IPS-NIHi11 (cell line): ENCODE data around the gene TIAM1.
A peak's percentile ranks its signal among the peaks of the same experiment; 100 is the strongest.

Source experiments
- DNase-seq: peaks from one replicate; pipeline ENCODE4 v3.0.0; 2012; ENCODE audit warnings: mixed read lengths, low spot score

TIAM1 gene

DNA sequence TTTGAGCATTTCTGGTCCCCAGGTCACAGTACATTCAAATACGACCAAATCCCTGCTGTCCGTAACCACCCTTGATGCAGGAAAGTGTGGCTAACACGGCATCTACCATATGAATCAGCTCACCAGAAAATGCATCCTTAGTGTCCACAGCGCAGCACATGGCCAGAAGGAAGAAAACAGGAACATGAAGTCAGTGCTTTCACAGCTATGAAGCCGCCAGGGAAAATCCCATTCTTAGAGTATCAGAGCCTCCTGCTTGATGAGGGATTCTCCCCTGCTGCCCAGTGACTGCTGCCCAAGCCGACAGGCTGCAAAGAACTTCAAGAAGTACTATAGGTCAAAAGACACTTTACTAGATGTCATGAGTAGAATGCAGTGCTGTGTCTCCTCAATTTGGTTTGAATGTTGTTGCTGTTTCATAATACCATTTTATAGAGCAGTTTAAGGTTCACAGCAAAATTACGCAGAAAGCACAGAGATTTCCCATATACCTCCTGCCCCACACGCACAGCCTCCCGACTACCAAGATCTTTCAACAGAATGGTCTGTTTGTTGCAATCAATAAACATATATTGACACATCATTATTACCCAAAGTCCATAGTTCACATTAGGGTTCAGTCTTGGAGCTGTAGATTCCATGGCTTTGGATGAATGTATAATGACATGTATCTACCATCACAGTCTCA is 14.5 kb downstream of the TIAM1 start:
- DNase-seq, result no peak

DNA sequence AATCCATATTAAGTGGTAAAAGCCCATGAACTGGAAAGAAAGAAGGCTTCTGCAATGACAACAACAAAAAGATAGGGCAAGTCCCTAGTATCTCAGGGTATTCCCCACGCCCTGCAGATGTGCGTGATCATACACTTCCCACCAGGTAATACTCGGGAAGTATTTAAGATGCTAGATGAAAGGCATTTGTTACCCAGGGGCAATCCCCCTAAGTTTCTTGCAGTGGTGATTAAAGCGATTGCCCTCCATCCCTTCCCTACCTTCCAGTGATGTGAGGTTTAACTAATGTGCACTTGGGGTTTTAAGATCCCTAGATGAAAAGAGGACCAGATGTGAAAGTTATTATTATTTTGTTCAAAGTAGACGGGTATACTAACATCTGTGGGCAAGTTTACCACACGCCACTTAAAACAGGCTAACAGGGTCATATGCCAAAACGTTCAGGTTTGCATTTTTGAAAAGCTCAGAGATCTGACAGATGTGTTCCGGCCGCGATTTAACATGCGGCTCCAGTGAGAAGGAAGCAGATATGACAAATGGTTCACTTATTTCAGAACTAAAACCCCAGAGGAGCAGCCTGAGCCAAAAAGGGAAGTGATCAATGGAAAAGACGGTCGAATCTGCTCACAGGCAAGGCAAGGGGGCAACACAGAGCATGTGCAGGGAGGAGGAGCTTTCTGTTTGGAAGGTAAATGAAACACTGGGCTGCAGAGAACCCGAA is 17.4 kb downstream of the TIAM1 start:
- no peak for DNase-seq

GRCh38 chr21:31318971-31319370 is 25.1 kb downstream of the TIAM1 start:
- DNase-seq, result no peak

DNA sequence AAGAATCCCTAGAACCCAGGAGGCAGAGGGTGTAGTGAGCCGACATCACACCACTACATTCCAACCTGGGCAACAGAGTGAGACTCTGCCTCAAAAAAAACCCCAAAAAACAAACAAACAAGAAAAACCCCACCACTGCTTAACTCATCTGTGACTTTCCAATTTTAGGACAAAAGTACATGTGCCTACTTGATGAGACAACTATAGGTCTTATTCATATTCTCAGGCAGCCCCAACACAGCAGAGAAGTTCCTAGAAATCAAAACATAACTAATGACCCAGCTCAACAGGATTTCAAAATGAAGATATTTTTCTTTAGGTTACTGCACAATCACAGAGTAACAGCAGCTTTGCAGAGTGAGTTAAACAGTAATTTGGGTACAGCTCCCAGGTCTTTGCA is 26.4 kb downstream of the TIAM1 start:
- no peak for DNase-seq

DNA sequence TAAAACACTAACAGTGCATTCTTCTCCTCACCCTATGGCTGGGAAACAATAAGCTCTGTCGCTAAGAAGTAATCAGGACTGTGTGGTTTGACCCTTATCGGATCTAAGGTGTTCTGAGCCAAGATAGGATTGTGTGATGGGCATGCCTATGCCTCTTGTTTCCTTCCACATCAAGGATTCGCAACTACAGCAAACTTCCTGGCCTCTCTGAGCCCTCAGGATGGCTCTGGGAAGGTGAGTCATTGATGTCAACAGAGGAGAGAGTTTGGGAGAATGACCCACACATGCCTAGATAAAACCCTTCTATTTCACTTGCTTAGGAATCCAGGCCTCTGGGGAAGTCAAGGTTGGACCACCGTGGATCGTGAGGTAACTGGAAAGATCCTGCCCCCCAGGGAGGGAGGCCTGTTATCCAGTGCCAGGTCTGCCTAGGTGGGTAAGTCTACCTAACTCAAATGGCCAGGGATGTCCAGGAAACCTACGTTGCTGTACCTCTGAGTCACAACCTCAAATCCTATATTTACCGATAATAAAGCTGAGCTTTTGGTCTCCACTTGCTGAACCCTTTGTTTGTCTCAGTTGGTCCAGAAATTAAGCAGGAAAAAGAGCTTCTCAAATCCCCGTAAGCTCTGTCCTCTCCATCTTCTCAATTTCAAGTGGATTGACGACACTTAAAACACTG is 27.4 kb downstream of the TIAM1 start:
- DNase-seq, result no peak

- DNase-seq, result no peak
Measured at GRCh38 chr21:31316072-31316471, 28.0 kb downstream of the TIAM1 start.

DNA sequence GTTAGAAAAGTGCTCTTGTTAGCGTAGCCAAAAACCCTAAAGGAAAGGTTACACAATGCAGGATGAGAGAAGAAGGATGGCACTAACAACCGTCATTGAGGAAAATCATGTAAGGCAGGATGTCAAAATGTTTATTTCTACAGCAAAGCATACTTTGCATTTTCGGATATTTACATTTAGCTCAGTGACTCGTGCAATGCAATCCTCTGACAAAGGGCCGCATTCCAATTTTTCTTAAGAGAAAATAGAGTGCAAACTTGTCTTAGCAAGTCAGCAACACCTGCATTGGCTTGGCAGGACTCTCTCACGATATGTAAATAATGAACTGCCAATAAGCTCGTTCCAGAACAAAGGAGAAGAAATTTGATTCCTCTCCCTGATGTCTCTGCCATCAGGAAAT is 33.3 kb downstream of the TIAM1 start:
- DNase-seq, result no peak

DNA sequence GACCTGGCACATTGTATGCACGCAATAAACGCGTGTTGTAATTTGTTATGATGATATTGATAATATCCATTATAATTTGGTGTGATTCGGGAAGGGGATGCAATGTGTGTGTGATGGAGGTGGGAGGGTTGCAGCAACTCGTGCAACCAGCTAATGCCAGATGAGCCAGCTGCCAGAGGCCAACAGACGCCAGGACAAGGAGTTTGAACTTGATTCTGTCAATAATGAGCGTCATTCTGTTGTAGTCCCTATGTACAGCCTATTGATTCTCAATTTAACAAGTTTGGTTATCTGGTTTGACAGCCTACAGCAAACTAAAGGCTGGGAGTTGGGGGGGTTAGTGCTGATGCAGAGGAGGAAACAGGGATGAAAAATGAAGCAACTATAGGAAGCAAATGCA is 35.5 kb downstream of the TIAM1 start:
- no peak for DNase-seq

GRCh38 chr21:31305888-31306287 is 38.2 kb downstream of the TIAM1 start:
- DNase-seq, result no peak

DNA sequence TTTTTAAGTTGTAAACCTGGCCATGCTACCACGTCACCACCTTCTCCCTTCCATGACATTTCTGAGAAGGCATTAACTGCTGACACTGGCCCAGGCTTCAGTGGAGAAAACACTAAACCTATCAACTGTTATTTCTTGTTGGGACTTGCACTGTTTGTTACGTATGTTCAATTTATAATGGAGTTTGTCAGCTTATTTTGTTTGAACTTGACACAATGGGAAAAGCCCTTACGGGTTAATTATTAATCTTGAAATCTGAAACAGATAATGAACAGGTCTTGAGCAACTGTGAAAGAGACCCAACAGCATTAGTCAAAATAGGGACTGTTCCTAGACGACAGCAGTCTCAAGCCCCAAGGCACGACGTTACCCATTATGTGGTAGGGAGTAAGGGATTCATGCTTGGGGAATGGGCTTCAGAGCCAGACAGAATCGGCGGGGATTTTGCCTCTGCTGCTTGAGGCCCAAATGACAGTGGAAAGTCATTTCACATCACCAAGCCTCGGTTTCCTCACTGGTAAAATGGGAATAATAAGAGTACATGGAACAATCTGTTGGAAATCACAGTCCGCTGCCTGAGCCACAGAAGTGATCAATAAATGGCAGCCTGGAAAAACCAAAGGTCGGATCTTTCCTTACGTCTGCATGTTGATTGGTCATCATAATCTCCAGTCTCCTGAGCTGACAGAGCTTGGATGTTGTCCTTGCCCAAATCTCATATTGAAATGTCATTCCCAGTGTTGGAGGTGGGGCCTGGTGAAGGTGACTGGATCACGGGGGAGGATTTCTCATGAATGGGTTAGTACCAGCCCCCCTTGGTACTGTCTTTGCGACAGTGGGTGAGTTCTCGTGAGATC is 44.5 kb downstream of the TIAM1 start:
- DNase-seq, result no peak

DNA sequence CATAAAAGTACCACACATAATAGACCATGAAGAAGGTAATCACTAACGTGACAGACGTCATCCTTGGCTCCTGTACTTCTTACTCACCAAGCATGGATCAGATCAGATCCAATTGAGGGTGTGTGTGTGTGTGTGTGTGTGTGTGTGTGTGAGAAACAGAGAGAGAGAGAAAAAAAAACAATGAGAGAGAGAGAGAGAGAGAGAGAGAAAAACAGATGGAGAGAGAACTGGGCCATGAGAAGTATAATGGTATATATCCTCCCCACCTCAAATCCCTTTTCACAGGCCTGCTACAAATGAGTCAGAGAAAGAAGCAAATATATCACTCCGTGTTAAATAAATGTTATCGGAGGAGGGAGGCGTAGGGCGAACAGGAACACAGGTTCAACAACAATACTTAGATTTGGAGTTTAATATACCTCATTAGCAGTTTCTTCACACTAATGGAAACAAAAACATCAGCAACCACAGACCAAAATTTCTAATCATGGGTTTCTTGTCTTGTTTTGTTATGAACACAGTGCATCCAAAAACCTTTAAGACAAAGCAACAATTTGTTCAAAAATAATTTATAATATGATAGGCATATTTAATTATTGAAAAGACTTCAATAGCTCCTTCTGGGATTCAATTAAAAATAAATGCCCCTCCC is 45.3 kb downstream of the TIAM1 start:
- DNase-seq, result no peak

- DNase-seq, result no peak
Measured at GRCh38 chr21:31297806-31298205, 46.3 kb downstream of the TIAM1 start.

- DNase-seq, result no peak
Measured at GRCh38 chr21:31295676-31296075, 48.4 kb downstream of the TIAM1 start.

DNA sequence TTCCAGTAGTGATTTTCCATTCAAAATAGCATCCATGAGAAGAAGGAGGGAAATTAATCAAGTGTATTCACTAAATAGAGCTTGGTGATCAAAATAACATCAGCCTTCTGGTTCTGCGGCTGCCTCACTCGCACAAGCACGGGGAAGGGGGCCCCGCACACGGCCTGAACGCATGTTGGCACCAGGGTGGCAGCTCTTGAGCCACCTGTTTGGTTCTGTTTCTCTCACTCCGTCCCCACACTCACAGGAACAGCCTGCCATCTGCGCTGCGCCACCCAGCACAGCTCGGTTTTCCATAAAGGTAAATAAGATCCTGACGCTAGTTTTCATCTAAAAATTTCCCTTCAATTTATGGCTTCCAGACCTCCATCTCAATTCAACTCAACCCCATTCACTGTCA is 49.4 kb downstream of the TIAM1 start:
- DNase-seq, result no peak

DNA sequence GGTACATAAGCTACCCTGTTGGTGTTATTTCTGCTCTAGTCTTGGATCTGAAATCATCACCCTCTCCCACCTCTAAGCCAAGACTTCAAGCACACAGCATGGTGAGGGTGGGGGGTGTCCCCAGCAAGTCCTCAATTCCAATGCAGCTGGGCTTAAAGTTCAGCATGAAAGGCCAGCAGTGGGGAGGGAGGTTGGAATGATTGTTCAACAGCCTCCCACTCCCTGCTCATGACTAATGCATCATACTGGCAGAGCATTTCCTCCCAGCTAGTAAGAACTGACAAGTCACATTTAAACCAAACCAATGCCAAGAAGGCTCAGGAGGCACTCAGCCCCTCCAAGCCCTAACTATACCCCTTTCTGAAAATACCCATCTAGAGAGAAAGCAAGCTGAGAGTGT is 50.1 kb downstream of the TIAM1 start:
- DNase-seq, result peak; percentile 22

DNA sequence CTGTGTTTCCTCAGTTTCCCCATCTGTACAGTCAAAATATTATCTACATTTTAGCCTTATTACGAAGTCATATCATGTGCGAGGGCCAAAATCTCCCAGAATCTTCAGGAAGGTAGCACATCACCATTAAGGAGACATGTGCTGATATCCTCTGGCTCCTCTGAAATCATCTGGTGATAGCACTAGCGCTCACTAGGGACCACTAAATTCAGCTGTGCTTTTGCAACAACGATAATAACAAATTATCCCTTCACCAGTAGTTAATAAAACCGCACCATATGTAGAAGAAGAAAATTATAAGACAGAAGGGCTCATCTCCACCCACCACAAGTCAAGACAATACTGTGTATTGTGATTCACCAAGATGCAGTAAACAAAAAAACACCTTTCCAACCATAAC is 53.3 kb downstream of the TIAM1 start:
- DNase-seq, result no peak

GRCh38 chr21:31289702-31290101 is 54.4 kb downstream of the TIAM1 start:
- DNase-seq, result no peak

- no peak for DNase-seq
Measured at GRCh38 chr21:31288191-31288590, 55.9 kb downstream of the TIAM1 start.

GRCh38 chr21:31287201-31287600 is 56.9 kb downstream of the TIAM1 start:
- DNase-seq, result no peak

- no peak for DNase-seq
Measured at GRCh38 chr21:31286621-31287020, 57.4 kb downstream of the TIAM1 start.

GRCh38 chr21:31284797-31285397 is 59.2 kb downstream of the TIAM1 start:
- no peak for DNase-seq
